HL-60 (cell line): ENCODE data around the gene TUBE1.
"Not testable (repeated sequence)": the region's sequence is repeated elsewhere in the genome, so short reads cannot be mapped to it uniquely, and the experiment has no call there.

Source experiments
- DNase-seq, 2 experiments: peaks; one replicate each; pipeline ENCODE4 v3.0.0-alpha.2; 2010 to 2020; ENCODE audit warnings: low read depth in 1 of 2, low spot score in 1 of 2
- H3K27ac ChIP-seq: fragments of 250-450 bp; sonication (Bioruptor Pico); replicated peaks from 2 replicates; pipeline ENCODE4 v1.5.1; 2020; ENCODE audit warnings: mild to moderate bottlenecking, moderate library complexity
- H3K27me3 ChIP-seq: fragments of 250-450 bp; sonication (Bioruptor Pico); 2 replicates; pipeline ENCODE4 v1.5.1; 2021; ENCODE audit warnings: mild to moderate bottlenecking, moderate library complexity; ENCODE audit not compliant: insufficient read depth, poor library complexity, severe bottlenecking
- H3K4me3 ChIP-seq: replicated peaks from 2 replicates; pipeline ENCODE4 v1.5.1; 2011; ENCODE audit warnings: mild to moderate bottlenecking, control low read depth, low read length; ENCODE audit not compliant: insufficient read depth
- CTCF ChIP-seq: IDR thresholded peaks from one replicate; pipeline ENCODE4 v1.5.1; 2011; ENCODE audit warnings: low read length, control low read depth, inconsistent platforms; ENCODE audit not compliant: insufficient read depth
- GABPA ChIP-seq: IDR thresholded peaks from 2 replicates; pipeline ENCODE4 v1.6.1; 2012; ENCODE audit warnings: low read depth
- POLR2AphosphoS5 ChIP-seq: IDR thresholded peaks from 2 replicates; pipeline ENCODE4 v1.6.1; 2012; ENCODE audit warnings: low read depth
- REST ChIP-seq: IDR thresholded peaks from 2 replicates; pipeline ENCODE4 v1.6.1; 2012; ENCODE audit warnings: low read depth; ENCODE audit not compliant: insufficient replicate concordance
- SPI1 ChIP-seq: IDR thresholded peaks from 2 replicates; pipeline ENCODE4 v1.6.1; 2012; ENCODE audit warnings: low read depth, mild to moderate bottlenecking, borderline replicate concordance

Gene TUBE1

GRCh38 chr6:112049996-112050395 is 37.3 kb downstream of the TUBE1 start:
- TF ChIP-seq GABPA (no peak), CTCF (no peak), POLR2AphosphoS5 (no peak), SPI1 (no peak), REST (no peak)
- DNase-seq = no peak
- Histone ChIP-seq H3K27me3 (no peaks in the 10 kb centered on the region), H3K27ac (no peak overlapping the region), H3K4me3 (no peak overlapping the region)

- no peaks in the 10 kb centered on the region for H3K27me3 ChIP-seq
- no peak for DNase-seq
- H3K4me3 ChIP-seq = no peak overlapping the region
- H3K27ac ChIP-seq = no peak overlapping the region
- TF ChIP-seq SPI1 (no peak), REST (no peak), CTCF (no peak), POLR2AphosphoS5 (no peak), GABPA (no peak)
Measured at GRCh38 chr6:112049026-112049799, 38.1 kb downstream of the TUBE1 start.

- H3K4me3 ChIP-seq, H3K27me3 ChIP-seq, H3K27ac ChIP-seq: not testable (repeated sequence)
Measured at GRCh38 chr6:112047523-112047922, 39.8 kb downstream of the TUBE1 start.

GRCh38 chr6:112044856-112045255 is 42.4 kb downstream of the TUBE1 start:
- no peak overlapping the region for H3K27ac ChIP-seq
- DNase-seq = no peak
- H3K27me3 ChIP-seq = no peaks in the 10 kb centered on the region
- TF ChIP-seq GABPA (no peak), SPI1 (no peak)
- no peak overlapping the region for H3K4me3 ChIP-seq

More at GRCh38 chr6:112047523-112047922, 39.8 kb downstream of the TUBE1 start:
- DNase-seq = not testable (repeated sequence)

- TF ChIP-seq POLR2AphosphoS5 = no peak
- H3K27ac ChIP-seq = no peak overlapping the region
- no peaks in the 10 kb centered on the region for H3K27me3 ChIP-seq
- no peak for DNase-seq
- no peak overlapping the region for H3K4me3 ChIP-seq
Measured at GRCh38 chr6:112044196-112044595, 43.1 kb downstream of the TUBE1 start.
